Neural crest cell (in vitro differentiated cells): ENCODE measurements around the gene GDPGP1. TPM values are rescaled to one million over a fixed set of nuclear protein-coding genes. Genes with fewer than 3 reads are reported as not detected.

Experiments used
- DNase-seq: peaks from one replicate; pipeline ENCODE4 v3.0.0; 2021; ENCODE audit warnings: low read depth, mixed read lengths, low spot score
- H3K27ac Mint-ChIP-seq: one replicate; pipeline ENCODE4 v1.8.0; 2021; ENCODE audit warnings: mild to moderate bottlenecking, mixed read lengths; ENCODE audit not compliant: unreplicated experiment
- H3K27me3 Mint-ChIP-seq: 2 replicates; pipeline ENCODE4 v1.8.0; 2021; ENCODE audit warnings: low read depth, mild to moderate bottlenecking, mixed read lengths
- H3K36me3 Mint-ChIP-seq: 2 replicates; pipeline ENCODE4 v1.8.0; 2021; ENCODE audit warnings: low read depth, mild to moderate bottlenecking, mixed read lengths
- H3K4me1 Mint-ChIP-seq: 2 replicates; pipeline ENCODE4 v1.8.0; 2021; ENCODE audit warnings: mixed read lengths
- H3K4me3 Mint-ChIP-seq: one replicate; pipeline ENCODE4 v1.8.0; 2021; ENCODE audit warnings: mild to moderate bottlenecking, mixed read lengths
- H3K9me3 Mint-ChIP-seq: 2 replicates; pipeline ENCODE4 v1.8.0; 2021; ENCODE audit warnings: mixed read lengths
- CTCF ChIP-seq: fragments of 200-600 bp; sonication (generic); conservative IDR thresholded peaks from 2 replicates; pipeline ENCODE4 v1.5.0; 2021; ENCODE audit warnings: antibody characterized with exemption, mild to moderate bottlenecking
- total RNA-seq: library from RNA; stranded (reverse); gene quantifications from 2 replicates; pipeline ENCODE4 v1.2.1, GENCODE V29; 2021

GDPGP1 gene
- total RNA-seq, 1 donor from 2014 or later: 7.0 TPM

DNA sequence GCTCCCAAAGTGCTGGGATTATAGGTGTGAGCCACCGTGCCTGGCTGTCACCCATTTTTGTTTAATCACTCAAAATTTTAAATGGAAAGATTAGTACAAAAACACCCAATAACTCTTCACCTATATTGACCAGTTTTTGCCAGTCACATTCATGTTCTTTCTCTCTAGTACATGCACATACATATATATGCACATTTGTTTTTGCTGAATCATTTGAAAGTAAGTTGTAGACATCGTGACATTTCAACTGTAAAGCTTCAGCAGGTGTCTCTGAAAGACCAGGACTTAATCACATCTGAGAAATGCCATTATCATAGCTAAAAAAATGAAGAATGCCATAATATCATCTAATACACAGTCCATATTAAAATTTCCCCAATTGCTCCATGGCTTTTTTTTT, 39.4 kb upstream of the GDPGP1 start:
- H3K4me1 Mint-ChIP-seq: peaks cover 6% of the 10 kb centered on the region
- no peaks in the 10 kb centered on the region for H3K27me3 Mint-ChIP-seq
- H3K36me3 Mint-ChIP-seq: no peaks in the 10 kb centered on the region
- no peak for TF ChIP-seq CTCF
- H3K4me3 Mint-ChIP-seq: no peak overlapping the region
- no peaks in the 10 kb centered on the region for H3K9me3 Mint-ChIP-seq
- H3K27ac Mint-ChIP-seq: no peak overlapping the region
- DNase-seq: no peak

GRCh38 chr15:90200534-90201129, 33.4 kb upstream of the GDPGP1 start:
- H3K4me1 Mint-ChIP-seq: peaks cover 32% of the 10 kb centered on the region
- H3K4me3 Mint-ChIP-seq: peak overlapping the region; percentile 96

GRCh38 chr15:90201130-90201943, 32.7 kb upstream of the GDPGP1 start, which contains the start of gene SEMA4B:
SEMA4B (plus strand) TSS chr15:90201330; CDS start chr15:90201579, 249 bp downstream.
- Mint-ChIP-seq H3K4me1 (peaks cover 39% of the 10 kb centered on the region), H3K36me3 (no peaks in the 10 kb centered on the region), H3K4me3 (peak within 1 kb of the TSS; percentile 96), H3K27me3 (no peaks in the 10 kb centered on the region), H3K27ac (peak within 1 kb of the TSS; percentile 75), H3K9me3 (no peaks in the 10 kb centered on the region)
- peak; percentile 72 for DNase-seq
- TF ChIP-seq CTCF: no peak

More at GRCh38 chr15:90200534-90201129, 33.4 kb upstream of the GDPGP1 start:
- Mint-ChIP-seq H3K36me3 (no peaks in the 10 kb centered on the region), H3K27me3 (no peaks in the 10 kb centered on the region), H3K27ac (peak overlapping the region; percentile 75), H3K9me3 (no peaks in the 10 kb centered on the region)
- no peak for TF ChIP-seq CTCF
- no peak for DNase-seq

GRCh38 chr15:90201944-90202375, 32.0 kb upstream of the GDPGP1 start:
- no peaks in the 10 kb centered on the region for H3K27me3 Mint-ChIP-seq
- H3K4me3 Mint-ChIP-seq: peak overlapping the region; percentile 91
- no peak for DNase-seq
- no peaks in the 10 kb centered on the region for H3K36me3 Mint-ChIP-seq
- TF ChIP-seq CTCF: no peak
- H3K4me1 Mint-ChIP-seq: peaks cover 40% of the 10 kb centered on the region
- H3K27ac Mint-ChIP-seq: peak overlapping the region; percentile 31
- H3K9me3 Mint-ChIP-seq: no peaks in the 10 kb centered on the region

DNA sequence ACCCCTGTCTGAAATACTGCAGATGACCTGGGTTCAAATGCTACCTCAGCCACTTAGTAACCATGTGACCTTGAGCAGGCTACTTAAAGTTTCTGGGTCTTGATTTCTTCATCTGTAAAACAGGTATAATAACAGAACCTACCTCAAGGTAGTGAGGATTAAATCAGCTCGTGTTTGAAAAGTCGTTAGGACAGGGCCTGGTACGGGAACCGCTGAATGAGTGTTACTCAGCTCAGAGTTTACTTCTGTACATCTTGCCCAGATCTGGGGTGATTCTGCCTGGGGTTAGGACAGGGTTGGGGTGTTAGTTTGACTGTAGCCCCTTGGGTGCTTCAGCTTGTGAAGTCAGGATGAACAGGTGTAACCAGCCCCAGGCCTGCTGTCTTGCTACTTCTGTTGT, 31.1 kb upstream of the GDPGP1 start:
- H3K9me3 Mint-ChIP-seq: no peaks in the 10 kb centered on the region
- H3K4me3 Mint-ChIP-seq: peak overlapping the region; percentile 91
- no peak overlapping the region for H3K27ac Mint-ChIP-seq
- H3K27me3 Mint-ChIP-seq: no peaks in the 10 kb centered on the region
- H3K36me3 Mint-ChIP-seq: no peaks in the 10 kb centered on the region
- no peak for DNase-seq
- H3K4me1 Mint-ChIP-seq: peaks cover 40% of the 10 kb centered on the region
- no peak for TF ChIP-seq CTCF
